ENCODE data around the gene FCHSD2. TPM values are rescaled to one million over a fixed set of nuclear protein-coding genes. Genes with fewer than 3 reads are reported as not detected.

Gene FCHSD2
- polyA plus RNA-seq, 3 donors, result 14.5 to 43.5 (median 16.6) TPM

DNA sequence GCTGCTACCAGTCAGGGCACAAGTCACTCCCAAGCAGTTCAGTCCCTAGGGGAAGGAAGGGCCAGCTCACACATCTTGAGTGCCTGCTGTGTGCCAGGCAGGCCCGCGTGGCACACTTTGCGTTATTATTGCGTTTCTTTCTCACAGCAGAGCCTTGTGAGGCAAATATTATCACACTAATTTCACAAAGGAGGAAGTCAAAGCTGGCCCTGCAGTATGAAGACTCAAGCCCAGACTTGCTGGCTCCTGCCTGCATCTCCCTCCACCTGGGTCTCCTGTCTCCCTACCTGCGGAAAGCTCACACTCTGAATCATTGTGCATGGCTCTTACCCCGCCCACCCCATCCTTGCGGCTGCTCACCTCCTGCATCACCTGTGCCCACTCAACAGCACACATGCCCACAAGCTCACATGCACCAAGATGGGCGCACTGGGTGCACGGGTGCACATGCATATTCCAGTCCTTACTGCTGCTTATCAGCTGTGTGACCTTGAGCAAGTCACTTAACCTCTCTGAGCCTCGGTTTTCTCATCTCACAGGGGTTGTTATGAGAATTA lies 44.3 kb upstream of the FCHSD2 start:
- no peaks in the 10 kb centered on the region for H3K36me3 ChIP-seq (replicated peaks in 1 of 2; ENCODE audit: control insufficient read depth in 1 of 2, insufficient read depth in 2 of 2, low read length in 2 of 2)
- H4K20me1 ChIP-seq (ENCODE audit: insufficient read depth, low read length), result no peaks in the 10 kb centered on the region
- peak overlapping the region; percentile 61 to 87 for H3K27ac ChIP-seq (ENCODE audit: low read depth in 1 of 2, low read length in 2 of 2)
- 49% methylated on average over 8 of the region's 10 CpGs for WGBS (ENCODE audit: insufficient coverage)
- H3K4me3 ChIP-seq (replicated peaks in 1 of 3; ENCODE audit: low read depth in 2 of 3, low read length in 3 of 3), result peak overlapping the region in 1 of 3 experiments; percentile 70
- peaks cover 52% of the 10 kb centered on the region for H3K79me2 ChIP-seq (ENCODE audit: insufficient read depth, low read length)
- peak overlapping the region; percentile 74 for H3K4me2 ChIP-seq (replicated peaks; ENCODE audit: extremely low read depth, low read length, poor library complexity, severe bottlenecking)
- Mint-ChIP-seq H3K27ac (peak overlapping the region; percentile 80 to 94 (median 91)), H3K4me3 (peak overlapping the region; percentile 58 to 73), H3K9me3 (peaks cover 0 to 3% (median 0%) of the 10 kb centered on the region in 7 donors), H3K36me3 (peaks cover 4 to 6% of the 10 kb centered on the region in 2 donors), H3K27me3 (ENCODE audit: low read depth in 3 of 3) (peaks cover 0 to 7% (median 4%) of the 10 kb centered on the region in 3 donors), H3K4me1 (peaks cover 67% of the 10 kb centered on the region)
- H3K4me1 ChIP-seq (ENCODE audit: control insufficient read depth in 1 of 2, insufficient read depth in 2 of 2, low read length in 2 of 2), result peaks cover 67% of the 10 kb centered on the region in 2 donors
- H3K9me3 ChIP-seq (replicated peaks in 1 of 2; ENCODE audit: control insufficient read depth in 1 of 2, insufficient read depth in 1 of 2, low read length in 2 of 2), result no peaks in the 10 kb centered on the region
- peak overlapping the region; percentile 78 for H2AFZ ChIP-seq (ENCODE audit: insufficient read depth, low read depth, low read length, poor library complexity, severe bottlenecking)
- TF ChIP-seq, protein P1, sequence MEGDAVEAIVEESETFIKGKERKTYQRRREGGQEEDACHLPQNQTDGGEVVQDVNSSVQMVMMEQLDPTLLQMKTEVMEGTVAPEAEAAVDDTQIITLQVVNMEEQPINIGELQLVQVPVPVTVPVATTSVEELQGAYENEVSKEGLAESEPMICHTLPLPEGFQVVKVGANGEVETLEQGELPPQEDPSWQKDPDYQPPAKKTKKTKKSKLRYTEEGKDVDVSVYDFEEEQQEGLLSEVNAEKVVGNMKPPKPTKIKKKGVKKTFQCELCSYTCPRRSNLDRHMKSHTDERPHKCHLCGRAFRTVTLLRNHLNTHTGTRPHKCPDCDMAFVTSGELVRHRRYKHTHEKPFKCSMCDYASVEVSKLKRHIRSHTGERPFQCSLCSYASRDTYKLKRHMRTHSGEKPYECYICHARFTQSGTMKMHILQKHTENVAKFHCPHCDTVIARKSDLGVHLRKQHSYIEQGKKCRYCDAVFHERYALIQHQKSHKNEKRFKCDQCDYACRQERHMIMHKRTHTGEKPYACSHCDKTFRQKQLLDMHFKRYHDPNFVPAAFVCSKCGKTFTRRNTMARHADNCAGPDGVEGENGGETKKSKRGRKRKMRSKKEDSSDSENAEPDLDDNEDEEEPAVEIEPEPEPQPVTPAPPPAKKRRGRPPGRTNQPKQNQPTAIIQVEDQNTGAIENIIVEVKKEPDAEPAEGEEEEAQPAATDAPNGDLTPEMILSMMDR (IDR thresholded peaks at IDR 0.05), result no peak
- intact Hi-C loops (cut with micrococcal nuclease), result loop anchor here (5.0 kb wide), 4 partner anchors 36 to 106 kb away; no protein-coding TSS in a partner anchor
- peak overlapping the region; percentile 37 for H3K9ac ChIP-seq (ENCODE audit: insufficient read depth, low read length, poor library complexity, severe bottlenecking)
- DNase-seq, result peak; percentile 64 to 74 (median 70)
- no peaks in the 10 kb centered on the region for H3K27me3 ChIP-seq (ENCODE audit: control insufficient read depth in 2 of 2, insufficient read depth in 2 of 2, low read length in 2 of 2)

DNA sequence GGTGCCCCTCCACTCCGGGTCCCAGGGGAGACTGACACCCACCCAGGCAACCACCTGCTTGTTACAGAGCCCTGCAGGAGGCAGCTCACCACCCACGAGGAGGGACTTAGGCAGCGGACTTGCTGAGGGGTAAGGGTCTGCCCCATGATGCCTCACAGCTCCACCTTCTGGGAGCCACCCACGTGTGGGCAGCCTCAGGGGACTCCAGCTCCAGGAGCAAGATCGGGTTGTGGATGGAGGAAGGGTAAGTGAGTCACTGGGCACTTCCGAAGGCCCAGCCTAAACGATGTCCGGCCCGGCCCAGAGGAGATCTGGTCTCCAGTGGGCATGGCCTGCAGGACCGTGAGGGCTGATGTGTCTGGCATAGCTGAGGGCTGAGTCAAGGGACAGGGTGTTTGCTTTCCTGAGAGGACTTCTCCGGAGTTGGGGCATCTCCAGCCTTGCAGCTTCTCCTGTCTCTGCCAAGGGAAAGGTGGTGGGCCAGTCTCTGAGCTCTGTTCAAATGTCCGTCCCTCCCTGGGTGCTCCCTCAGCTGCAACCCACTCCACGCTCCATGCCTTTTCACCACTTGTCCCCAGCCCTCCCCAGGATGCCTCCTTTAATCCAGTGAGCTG lies 43.7 kb upstream of the FCHSD2 start:
- DNase-seq, result peak; percentile 51 to 79 (median 59)
- Histone ChIP-seq H3K4me2 (replicated peaks; ENCODE audit: extremely low read depth, low read length, poor library complexity, severe bottlenecking) (peak overlapping the region; percentile 74), H3K36me3 (replicated peaks in 1 of 2; ENCODE audit: control insufficient read depth in 1 of 2, insufficient read depth in 2 of 2, low read length in 2 of 2) (no peaks in the 10 kb centered on the region), H3K4me1 (ENCODE audit: control insufficient read depth in 1 of 2, insufficient read depth in 2 of 2, low read length in 2 of 2) (peaks cover 61% of the 10 kb centered on the region in 2 donors), H2AFZ (ENCODE audit: insufficient read depth, low read depth, low read length, poor library complexity, severe bottlenecking) (peak overlapping the region; percentile 78), H3K79me2 (ENCODE audit: insufficient read depth, low read length) (peaks cover 47% of the 10 kb centered on the region), H3K27ac (ENCODE audit: low read depth in 1 of 2, low read length in 2 of 2) (peak overlapping the region; percentile 61 to 87), H4K20me1 (ENCODE audit: insufficient read depth, low read length) (no peaks in the 10 kb centered on the region), H3K4me3 (replicated peaks in 1 of 3; ENCODE audit: low read depth in 2 of 3, low read length in 3 of 3) (peak overlapping the region in 2 of 3 experiments; percentile 43 to 70), H3K9me3 (replicated peaks in 1 of 2; ENCODE audit: control insufficient read depth in 1 of 2, insufficient read depth in 1 of 2, low read length in 2 of 2) (no peaks in the 10 kb centered on the region), H3K27me3 (ENCODE audit: control insufficient read depth in 2 of 2, insufficient read depth in 2 of 2, low read length in 2 of 2) (no peaks in the 10 kb centered on the region), H3K9ac (ENCODE audit: insufficient read depth, low read length, poor library complexity, severe bottlenecking) (peak overlapping the region; percentile 37)
- TF ChIP-seq, protein P1 (IDR thresholded peaks at IDR 0.05), result no peak
- peaks cover 0 to 7% (median 4%) of the 10 kb centered on the region in 3 donors for H3K27me3 Mint-ChIP-seq (ENCODE audit: low read depth in 3 of 3)
- intact Hi-C loops (cut with micrococcal nuclease), result loop anchor here (1.0 to 5.0 kb wide), 6 partner anchors 33 to 107 kb away; partner anchors contain the start of gene P2RY2 (in 1 of the 2)
- peaks cover 0 to 3% (median 0%) of the 10 kb centered on the region in 7 donors for H3K9me3 Mint-ChIP-seq
- 16% methylated on average over 11 of the region's 13 CpGs for WGBS (ENCODE audit: insufficient coverage)
- H3K36me3 Mint-ChIP-seq, result peaks cover 4 to 6% of the 10 kb centered on the region in 2 donors
- H3K4me1 Mint-ChIP-seq, result peaks cover 61% of the 10 kb centered on the region
- H3K4me3 Mint-ChIP-seq, result peak overlapping the region; percentile 58 to 82
- peak overlapping the region; percentile 83 to 94 (median 91) for H3K27ac Mint-ChIP-seq

Data from CD14-positive monocyte (primary cell).